Progenitor cell of endocrine pancreas (in vitro differentiated cells): ENCODE results near the gene SP6. TPM values are rescaled to one million over a fixed set of nuclear protein-coding genes. Genes with fewer than 3 reads are reported as not detected.

Experiments used
- DNase-seq: peaks from one replicate; pipeline ENCODE4 v3.0.0; 2021; ENCODE audit warnings: low spot score; ENCODE audit not compliant: unreplicated experiment
- H3K27ac Mint-ChIP-seq: 2 replicates; pipeline ENCODE4 v1.8.0; 2021; ENCODE audit warnings: mild to moderate bottlenecking, moderate library complexity, mixed read lengths
- H3K27me3 Mint-ChIP-seq: 2 replicates; pipeline ENCODE4 v1.8.0; 2021; ENCODE audit warnings: mixed read lengths
- H3K36me3 Mint-ChIP-seq: 2 replicates; pipeline ENCODE4 v1.8.0; 2022; ENCODE audit warnings: mixed read lengths; ENCODE audit not compliant: insufficient read depth
- H3K4me1 Mint-ChIP-seq: 2 replicates; pipeline ENCODE4 v1.8.0; 2021; ENCODE audit warnings: low read depth, mixed read lengths
- H3K4me3 Mint-ChIP-seq: 2 replicates; pipeline ENCODE4 v1.8.0; 2021; ENCODE audit warnings: low read depth, mild to moderate bottlenecking, moderate library complexity, mixed read lengths
- H3K9me3 Mint-ChIP-seq: 2 replicates; pipeline ENCODE4 v1.8.0; 2021; ENCODE audit warnings: low read depth, mixed read lengths
- CTCF ChIP-seq: fragments of 200-600 bp; sonication (generic); IDR thresholded peaks from one replicate; pipeline ENCODE4 v1.5.0; 2021; ENCODE audit warnings: antibody characterized with exemption, mild to moderate bottlenecking; ENCODE audit not compliant: unreplicated experiment
- total RNA-seq: library from RNA; stranded (reverse); gene quantifications from 2 replicates; pipeline ENCODE4 v1.2.1, GENCODE V29; 2021

Gene SP6
- total RNA-seq, 1 donor from 2014 or later, result 0.74 TPM

GRCh38 chr17:47866941-47867340 is 16.0 kb upstream of the SP6 start:
- no peaks in the 10 kb centered on the region for H3K4me1 Mint-ChIP-seq
- no peak overlapping the region for H3K4me3 Mint-ChIP-seq
- H3K36me3 Mint-ChIP-seq, result no peaks in the 10 kb centered on the region
- no peak for TF ChIP-seq CTCF
- peaks cover 63% of the 10 kb centered on the region for H3K27me3 Mint-ChIP-seq
- no peaks in the 10 kb centered on the region for H3K9me3 Mint-ChIP-seq
- no peak overlapping the region for H3K27ac Mint-ChIP-seq
- no peak for DNase-seq

GRCh38 chr17:47864791-47865216 is 13.8 kb upstream of the SP6 start:
- Mint-ChIP-seq H3K4me3 (no peak overlapping the region), H3K4me1 (no peaks in the 10 kb centered on the region), H3K36me3 (no peaks in the 10 kb centered on the region), H3K27ac (no peak overlapping the region), H3K27me3 (peaks cover 49% of the 10 kb centered on the region), H3K9me3 (no peaks in the 10 kb centered on the region)
- TF ChIP-seq CTCF, result no peak
- no peak for DNase-seq

GRCh38 chr17:47862621-47863440 is 11.9 kb upstream of the SP6 start:
- no peaks in the 10 kb centered on the region for H3K9me3 Mint-ChIP-seq
- TF ChIP-seq CTCF, result no peak
- no peak for DNase-seq
- peaks cover 52% of the 10 kb centered on the region for H3K27me3 Mint-ChIP-seq
- H3K4me1 Mint-ChIP-seq, result no peaks in the 10 kb centered on the region
- no peak overlapping the region for H3K27ac Mint-ChIP-seq
- H3K36me3 Mint-ChIP-seq, result no peaks in the 10 kb centered on the region
- H3K4me3 Mint-ChIP-seq, result no peak overlapping the region

GRCh38 chr17:47860386-47860785 is 9.4 kb upstream of the SP6 start:
- Mint-ChIP-seq H3K9me3 (no peaks in the 10 kb centered on the region), H3K27me3 (peaks cover 52% of the 10 kb centered on the region), H3K27ac (no peak overlapping the region), H3K4me3 (no peak overlapping the region), H3K36me3 (no peaks in the 10 kb centered on the region), H3K4me1 (no peaks in the 10 kb centered on the region)
- DNase-seq, result no peak
- no peak for TF ChIP-seq CTCF

GRCh38 chr17:47857551-47858455 is 6.8 kb upstream of the SP6 start:
- TF ChIP-seq CTCF, result no peak
- H3K9me3 Mint-ChIP-seq, result no peaks in the 10 kb centered on the region
- H3K36me3 Mint-ChIP-seq, result no peaks in the 10 kb centered on the region
- H3K4me3 Mint-ChIP-seq, result no peak overlapping the region
- peaks cover 68% of the 10 kb centered on the region for H3K27me3 Mint-ChIP-seq
- no peak for DNase-seq
- H3K4me1 Mint-ChIP-seq, result no peaks in the 10 kb centered on the region
- H3K27ac Mint-ChIP-seq, result peak overlapping the region; percentile 8
